CD14-positive monocyte (primary cell): ENCODE measurements around the gene WIPF1. TPM values are rescaled to one million over a fixed set of nuclear protein-coding genes. Genes with fewer than 3 reads are reported as not detected.
A peak's percentile ranks its signal among the peaks of the same experiment; 100 is the strongest.

Experiments used
- DNase-seq, 3 donors: peaks; one replicate each; pipeline ENCODE4 v3.0.0-alpha.2; 2011 to 2022
- H2AFZ ChIP-seq: 2 replicates; pipeline ENCODE4 v1.6.0; 2012; ENCODE audit warnings: mild to moderate bottlenecking, low read depth, low read length, inconsistent platforms; ENCODE audit not compliant: insufficient read depth, poor library complexity, severe bottlenecking
- H3K27ac ChIP-seq, 2 donors: 1 replicate in 1 of 2; 2 replicates in 1 of 2; pipeline ENCODE4 v1.5.1; 2012 to 2013; ENCODE audit warnings: low read length in 2 of 2, control low read depth in 1 of 2, inconsistent platforms in 1 of 2, low read depth in 1 of 2, mild to moderate bottlenecking in 1 of 2
- H3K27me3 ChIP-seq, 2 donors: one replicate each; pipeline versions ENCODE4 v1.6.0 to v1.6.1; 2011 to 2013; ENCODE audit warnings: low read length in 2 of 2; ENCODE audit not compliant: control insufficient read depth in 2 of 2, insufficient read depth in 2 of 2
- H3K36me3 ChIP-seq, 2 donors: replicated peaks in 1 of 2; 1 replicate in 1 of 2; 2 replicates in 1 of 2; pipeline versions ENCODE4 v1.5.1 to v1.6.1; 2012 to 2013; ENCODE audit warnings: low read length in 2 of 2, control low read depth in 1 of 2, inconsistent platforms in 1 of 2, mild to moderate bottlenecking in 1 of 2; ENCODE audit not compliant: insufficient read depth in 2 of 2, control insufficient read depth in 1 of 2
- H3K4me1 ChIP-seq, 2 donors: 1 replicate in 1 of 2; 2 replicates in 1 of 2; pipeline versions ENCODE4 v1.5.1 to v1.6.1; 2012 to 2013; ENCODE audit warnings: low read length in 2 of 2, control low read depth in 1 of 2, inconsistent platforms in 1 of 2, mild to moderate bottlenecking in 1 of 2, moderate library complexity in 1 of 2; ENCODE audit not compliant: insufficient read depth in 2 of 2, control insufficient read depth in 1 of 2
- H3K4me2 ChIP-seq: replicated peaks from 2 replicates; pipeline ENCODE3; 2012; ENCODE audit warnings: low read length, moderate library complexity, mild to moderate bottlenecking; ENCODE audit not compliant: poor library complexity, severe bottlenecking; ENCODE audit errors: extremely low read depth
- H3K4me3 ChIP-seq, 3 experiments: fragments of 200-600 bp in 1 of 3; sonication (generic) in 1 of 3; replicated peaks in 1 of 3; 1 replicate in 2 of 3; 2 replicates in 1 of 3; pipeline ENCODE4 v1.5.1; 2011 to 2013; ENCODE audit warnings: low read length in 3 of 3, mild to moderate bottlenecking in 3 of 3, control low read depth in 2 of 3, low read depth in 2 of 3, inconsistent platforms in 1 of 3, moderate library complexity in 1 of 3
- H3K79me2 ChIP-seq: 2 replicates; pipeline ENCODE4 v1.6.0; 2012; ENCODE audit warnings: mild to moderate bottlenecking, control low read depth, inconsistent platforms, low read length, moderate library complexity; ENCODE audit not compliant: insufficient read depth
- H3K9ac ChIP-seq: 2 replicates; pipeline ENCODE4 v1.6.0; 2017; ENCODE audit warnings: low read length, mild to moderate bottlenecking; ENCODE audit not compliant: insufficient read depth, poor library complexity, severe bottlenecking
- H3K9me3 ChIP-seq, 2 donors: replicated peaks in 1 of 2; 1 replicate in 1 of 2; 2 replicates in 1 of 2; pipeline versions ENCODE4 v1.5.1 to v1.6.1; 2012 to 2013; ENCODE audit warnings: low read length in 2 of 2, control low read depth in 1 of 2; ENCODE audit not compliant: control insufficient read depth in 1 of 2, insufficient read depth in 1 of 2
- H4K20me1 ChIP-seq: 2 replicates; pipeline ENCODE4 v1.6.0; 2012; ENCODE audit warnings: mild to moderate bottlenecking, low read length, control low read depth, moderate library complexity; ENCODE audit not compliant: insufficient read depth
- H3K27ac Mint-ChIP-seq, 7 donors: one replicate each; pipeline ENCODE4 v1.8.0; 2020; ENCODE audit warnings: mild to moderate bottlenecking in 7 of 7, mixed read lengths in 7 of 7, moderate library complexity in 6 of 7, inconsistent platforms in 2 of 7
- H3K27me3 Mint-ChIP-seq, 3 donors: one replicate each; pipeline ENCODE4 v1.8.0; 2021 to 2022; ENCODE audit warnings: low read depth in 3 of 3, mild to moderate bottlenecking in 3 of 3, mixed read lengths in 3 of 3, moderate library complexity in 3 of 3, inconsistent platforms in 1 of 3
- H3K36me3 Mint-ChIP-seq, 2 donors: one replicate each; pipeline ENCODE4 v1.8.0; 2020; ENCODE audit warnings: mixed read lengths in 2 of 2, inconsistent platforms in 1 of 2, mild to moderate bottlenecking in 1 of 2
- H3K4me1 Mint-ChIP-seq: one replicate; pipeline ENCODE4 v1.8.0; 2020; ENCODE audit warnings: mild to moderate bottlenecking, mixed read lengths
- H3K4me3 Mint-ChIP-seq, 2 donors: one replicate each; pipeline ENCODE4 v1.8.0; 2020; ENCODE audit warnings: mild to moderate bottlenecking in 2 of 2, mixed read lengths in 2 of 2, moderate library complexity in 1 of 2
- H3K9me3 Mint-ChIP-seq, 7 donors: one replicate each; pipeline ENCODE4 v1.8.0; 2020 to 2022; ENCODE audit warnings: mixed read lengths in 7 of 7, mild to moderate bottlenecking in 6 of 7, moderate library complexity in 6 of 7, inconsistent platforms in 2 of 7
- CTCF ChIP-seq: fragments of 200-600 bp; IDR thresholded peaks from one replicate; pipeline ENCODE4 v1.8.0; 2022; ENCODE audit warnings: antibody characterized with exemption, mild to moderate bottlenecking
- WGBS: methylation state at CpG from one replicate; pipeline ENCODE4 v1.1.5; 2013; ENCODE audit warnings: missing lambda C conversion rate; ENCODE audit not compliant: insufficient coverage; 5-methylcytosine and 5-hydroxymethylcytosine counted together
- intact Hi-C, 2 donors: fragments of 100-400 bp; cut with micrococcal nuclease; formaldehyde crosslinking; loops; one replicate each; pipeline versions ENCODE4 v1.15.0 to v1.15.1; 2023
- polyA plus RNA-seq, 3 donors: library from polyadenylated mRNA; depleted of rRNA in 1 of 3; unstranded in 2 of 3; stranded (reverse) in 1 of 3; fragments of 300-500 nt in 2 of 3; fragments of >200 nt in 1 of 3; fragmentation: Illumina TruSeq in 2 of 3; gene quantifications; 1 replicate in 2 of 3; 2 replicates in 1 of 3; pipeline ENCODE4 v1.2.3, GENCODE V29; 2012 to 2021

The WIPF1 gene
- polyA plus RNA-seq, 3 donors = 43.9 to 126 (median 74.3) TPM

- no peaks in the 10 kb centered on the region for H3K27me3 ChIP-seq
- no peak overlapping the region for H3K4me3 Mint-ChIP-seq
- WGBS = no CpG with 5 or more reads among the region's 1 CpG
- H3K36me3 Mint-ChIP-seq = peaks cover 80 to 94% of the 10 kb centered on the region in 2 donors
- H4K20me1 ChIP-seq = peaks cover 97% of the 10 kb centered on the region
- H3K27me3 Mint-ChIP-seq = no peaks in the 10 kb centered on the region
- peak overlapping the region in 1 of 2 donors; percentile 58 for H3K27ac ChIP-seq
- H3K9ac ChIP-seq = no peak overlapping the region
- peaks cover 29 to 41% of the 10 kb centered on the region in 2 donors for H3K4me1 ChIP-seq
- H3K4me3 ChIP-seq = no peak overlapping the region
- no peak for DNase-seq
- H3K9me3 ChIP-seq = no peaks in the 10 kb centered on the region
- peaks cover 80 to 95% of the 10 kb centered on the region in 2 donors for H3K36me3 ChIP-seq
- intact Hi-C loops = loop anchor here (5.0 kb wide), 2 partner anchors 38 to 113 kb away; no protein-coding TSS in a partner anchor
- no peak overlapping the region for H3K4me2 ChIP-seq
- peaks cover 0 to 1% (median 0%) of the 10 kb centered on the region in 7 donors for H3K9me3 Mint-ChIP-seq
- peak overlapping the region in 3 of 7 donors; percentile 3 to 37 (median 30) for H3K27ac Mint-ChIP-seq
- no peak for TF ChIP-seq CTCF
- H3K4me1 Mint-ChIP-seq = peaks cover 42% of the 10 kb centered on the region
- peaks cover 49% of the 10 kb centered on the region for H3K79me2 ChIP-seq
- H2AFZ ChIP-seq = no peak overlapping the region
These were observed 27.9 kb downstream of the WIPF1 start for GRCh38 chr2:174569678-174570077.

GRCh38 chr2:174568425-174568824 lies 29.2 kb downstream of the WIPF1 start:
- Mint-ChIP-seq H3K4me3 (no peak overlapping the region), H3K36me3 (peaks cover 81 to 94% of the 10 kb centered on the region in 2 donors), H3K4me1 (peaks cover 29% of the 10 kb centered on the region), H3K27ac (peak overlapping the region in 2 of 7 donors; percentile 57 to 75), H3K27me3 (no peaks in the 10 kb centered on the region), H3K9me3 (peaks cover 0 to 1% (median 0%) of the 10 kb centered on the region in 7 donors)
- peaks cover 88 to 99% of the 10 kb centered on the region in 2 donors for H3K36me3 ChIP-seq
- intact Hi-C loops = no loop called here
- H3K4me3 ChIP-seq = no peak overlapping the region
- no peak overlapping the region for H3K4me2 ChIP-seq
- H2AFZ ChIP-seq = no peak overlapping the region
- DNase-seq = peak; percentile 16 to 22 (median 20)
- peaks cover 16 to 28% of the 10 kb centered on the region in 2 donors for H3K4me1 ChIP-seq
- H4K20me1 ChIP-seq = peaks cover 97% of the 10 kb centered on the region
- TF ChIP-seq CTCF = no peak
- no peak overlapping the region for H3K9ac ChIP-seq
- H3K27me3 ChIP-seq = no peaks in the 10 kb centered on the region
- H3K79me2 ChIP-seq = peaks cover 48% of the 10 kb centered on the region
- H3K27ac ChIP-seq = peak overlapping the region in 1 of 2 donors; percentile 58
- H3K9me3 ChIP-seq = no peaks in the 10 kb centered on the region
